Endothelial cell of umbilical vein (primary cell): ENCODE results near the gene CIAO1. TPM values are rescaled to one million over a fixed set of nuclear protein-coding genes. Genes with fewer than 3 reads are reported as not detected.
"Not testable (repeated sequence)": the region's sequence is repeated elsewhere in the genome, so short reads cannot be mapped to it uniquely, and the experiment has no call there.

ENCODE experiments used
- BruUV-seq: library from RNA; stranded (reverse); fragments of 400-500 nt; replicated peaks from 2 replicates; lab custom pipeline; 2021; lab: Mats Ljungman, UMichigan
- CTCF ChIA-PET: fragments of 300-600, 350-600 bp; sonication (Branson Sonifier 250); formaldehyde crosslinking; loops from one replicate; lab custom pipeline; 2021; ENCODE audit warnings: antibody characterized with exemption, inconsistent platforms; lab: Charles Lee
- POLR2A ChIA-PET: fragments of 300-600, 350-600 bp; sonication (Branson Sonifier 250); formaldehyde crosslinking; loops from one replicate; lab custom pipeline; 2021; ENCODE audit warnings: antibody characterized with exemption, inconsistent platforms; lab: Charles Lee
- DNase-seq: peaks from one replicate; pipeline ENCODE4 v3.0.0-alpha.2; 2011; ENCODE audit warnings: low read depth, low spot score
- FAIRE-seq: peaks from 2 replicates; lab custom pipeline; 2011; peaks lifted over from hg19 to GRCh38; lab: Jason Lieb, UNC
- H2AFZ ChIP-seq: 2 replicates; pipeline ENCODE4 v1.6.0; 2012; ENCODE audit warnings: low read depth, low read length, control low read depth, inconsistent platforms
- H3K27ac ChIP-seq: 2 replicates; pipeline ENCODE4 v1.5.1; 2011; ENCODE audit warnings: low read depth, mild to moderate bottlenecking, control low read depth, low read length, moderate library complexity; ENCODE audit not compliant: insufficient read depth
- H3K27me3 ChIP-seq, 2 experiments: 2 replicates each; pipeline versions ENCODE4 v1.6.0 to v1.6.1; 2011; ENCODE audit warnings: low read length in 2 of 2, mixed read lengths in 1 of 2; ENCODE audit not compliant: control insufficient read depth in 2 of 2, insufficient read depth in 2 of 2
- H3K36me3 ChIP-seq, 2 experiments: 2 replicates in 1 of 2; 3 replicates in 1 of 2; pipeline ENCODE4 v1.5.1; 2011; ENCODE audit warnings: low read length in 2 of 2, mild to moderate bottlenecking in 1 of 2, moderate library complexity in 1 of 2; ENCODE audit not compliant: control insufficient read depth in 2 of 2, insufficient read depth in 2 of 2; ENCODE audit errors: extremely low read depth in 1 of 2
- H3K4me1 ChIP-seq: 3 replicates; pipeline ENCODE4 v1.5.1; 2011; ENCODE audit warnings: mild to moderate bottlenecking, low read length; ENCODE audit not compliant: control insufficient read depth, insufficient read depth; ENCODE audit errors: extremely low read depth
- H3K4me2 ChIP-seq: 2 replicates; pipeline ENCODE4 v1.6.1; 2011; ENCODE audit warnings: low read length, control low read depth, mixed read lengths; ENCODE audit not compliant: insufficient read depth
- H3K4me3 ChIP-seq, 3 experiments: fragments of 200-600 bp in 1 of 3; sonication (generic), shearing (Covaris generic) in 1 of 3; replicated peaks in 1 of 3; 2 replicates each; pipeline ENCODE4 v1.5.1; 2011 to 2016; ENCODE audit warnings: control low read depth in 3 of 3, low read length in 3 of 3, mild to moderate bottlenecking in 2 of 3, inconsistent platforms in 1 of 3, low read depth in 1 of 3, moderate library complexity in 1 of 3; ENCODE audit not compliant: insufficient read depth in 1 of 3
- H3K79me2 ChIP-seq: 2 replicates; pipeline ENCODE4 v1.6.0; 2012; ENCODE audit warnings: low read length, inconsistent platforms; ENCODE audit not compliant: control insufficient read depth, insufficient read depth
- H3K9ac ChIP-seq: replicated peaks from 2 replicates; pipeline ENCODE3; 2011; ENCODE audit warnings: low read length, control low read depth; ENCODE audit not compliant: insufficient read depth; ENCODE audit errors: extremely low read depth
- H3K9me1 ChIP-seq: replicated peaks from 3 replicates; pipeline ENCODE4 v1.6.0; 2011; ENCODE audit warnings: mild to moderate bottlenecking, low read length; ENCODE audit not compliant: control insufficient read depth, insufficient read depth; ENCODE audit errors: extremely low read depth
- H3K9me3 ChIP-seq: replicated peaks from 2 replicates; pipeline ENCODE4 v1.5.1; 2012; ENCODE audit warnings: low read length, inconsistent platforms; ENCODE audit not compliant: control insufficient read depth, insufficient read depth
- H4K20me1 ChIP-seq: replicated peaks from 2 replicates; pipeline ENCODE3; 2011; ENCODE audit warnings: mild to moderate bottlenecking, low read length; ENCODE audit not compliant: control insufficient read depth, insufficient read depth; ENCODE audit errors: extremely low read depth
- EZH2 ChIP-seq: IDR thresholded peaks from 2 replicates; pipeline ENCODE4 v1.6.1; 2012; ENCODE audit warnings: borderline replicate concordance, low read depth, mild to moderate bottlenecking, moderate library complexity, low read length, inconsistent platforms; ENCODE audit not compliant: severe bottlenecking
- FOS ChIP-seq: IDR thresholded peaks from 2 replicates; pipeline ENCODE4 v1.6.1; 2011; ENCODE audit warnings: mild to moderate bottlenecking, low read length, moderate library complexity, borderline replicate concordance; ENCODE audit not compliant: insufficient read depth
- GATA2 ChIP-seq: IDR thresholded peaks from 2 replicates; pipeline ENCODE4 v1.7.0; 2011; ENCODE audit warnings: low read depth, mild to moderate bottlenecking, moderate library complexity, mixed read lengths, low read length; ENCODE audit not compliant: insufficient read length, insufficient read depth
- JUN ChIP-seq: IDR thresholded peaks from 2 replicates; pipeline ENCODE4 v1.6.1; 2011; ENCODE audit warnings: borderline replicate concordance, low read depth; ENCODE audit not compliant: insufficient read length, insufficient read depth
- MYC ChIP-seq: IDR thresholded peaks from one replicate; pipeline ENCODE4 v1.6.1; 2011; ENCODE audit warnings: mild to moderate bottlenecking, low read depth, low read length
- POLR2A ChIP-seq: IDR thresholded peaks from 2 replicates; pipeline ENCODE4 v1.6.1; 2012; ENCODE audit warnings: low read depth, mild to moderate bottlenecking, control low read depth, low read length
- POLR2AphosphoS5 ChIP-seq: IDR thresholded peaks from 2 replicates; pipeline ENCODE4 v1.6.1; 2012; ENCODE audit warnings: low read depth, mild to moderate bottlenecking, control low read depth, low read length, moderate library complexity; ENCODE audit not compliant: insufficient read depth
- dilution Hi-C: fragments of 300-500 bp; cut with MboI; formaldehyde crosslinking; loops from one replicate; pipeline ENCODE4 v1.15.0; 2019; ENCODE audit warnings: low sequenced_read_pairs; ENCODE audit not compliant: extremely low pct_ligation_motif_present
- intact Hi-C: fragments of 100-400 bp; cut with micrococcal nuclease; formaldehyde crosslinking; loops from one replicate; pipeline ENCODE4 v1.10.0; 2022
- polyA plus RNA-seq, 4 experiments: library from polyadenylated mRNA; depleted of rRNA in 3 of 4; stranded (reverse) in 3 of 4; unstranded in 1 of 4; fragments of >200 nt; gene quantifications; 2 replicates each; pipeline versions ENCODE4 v1.2.1 to v1.2.3, GENCODE V29; 2011 to 2012; ENCODE audit warnings: missing spikeins in 1 of 4
- total RNA-seq: library from RNA; stranded (reverse); gene quantifications from 2 replicates; pipeline ENCODE4 v1.2.3, GENCODE V29; 2021
- TF ChIP-seq, protein P1 (sequence below), 2 donors: IDR thresholded peaks; 1 replicate in 1 of 2; 2 replicates in 1 of 2; pipeline ENCODE4 v1.5.1; 2011; ENCODE audit warnings: low read length in 2 of 2, mild to moderate bottlenecking in 2 of 2, moderate library complexity in 2 of 2, control low read depth in 1 of 2, inconsistent platforms in 1 of 2, low read depth in 1 of 2; ENCODE audit not compliant: insufficient read depth in 1 of 2; ENCODE audit errors: extremely low read depth in 1 of 2
- TF ChIP-seq, protein P2 (sequence below): IDR thresholded peaks from 2 replicates; pipeline ENCODE4 v1.6.1; 2011; ENCODE audit not compliant: insufficient read depth, insufficient read length

The CIAO1 gene
- total and polyA plus RNA-seq, 2 donors (not counting 3 experiments of a cell fraction or from before 2014, with no cell fraction given): 70.7 to 119 TPM

GRCh38 chr2:96291751-96292150 lies 25.7 kb downstream of the CIAO1 start:
- intact Hi-C loops: no loop called here
- H3K36me3 ChIP-seq: peaks cover 30 to 68% of the 10 kb centered on the region in 2 experiments
- BruUV-seq: no TSS peak

DNA sequence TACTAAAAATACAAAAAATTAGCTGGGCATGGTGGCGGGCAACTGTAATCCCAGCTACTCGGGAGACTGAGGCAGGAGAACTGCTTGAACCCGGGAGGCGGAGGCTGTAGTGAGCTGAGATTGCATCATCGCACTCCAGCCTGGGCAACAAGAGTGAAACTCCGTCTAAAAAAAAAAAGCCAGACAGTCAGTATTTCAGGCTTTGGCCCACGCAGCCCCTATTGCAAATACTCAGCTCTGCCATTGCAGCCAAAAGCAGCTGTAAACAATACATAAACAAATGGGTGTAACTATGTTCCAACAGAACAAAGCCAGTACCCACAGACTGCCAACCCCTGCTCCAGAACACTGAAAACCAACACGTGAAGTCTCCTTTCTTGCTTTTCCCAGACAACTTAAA lies 28.2 kb downstream of the CIAO1 start:
- H3K27ac ChIP-seq, DNase-seq, H3K4me2 ChIP-seq, H2AFZ ChIP-seq, H4K20me1 ChIP-seq, H3K9me3 ChIP-seq, H3K27me3 ChIP-seq, dilution Hi-C loops, BruUV-seq, intact Hi-C loops, POLR2A ChIA-PET, H3K9ac ChIP-seq, H3K79me2 ChIP-seq, FAIRE-seq, H3K4me1 ChIP-seq, H3K4me3 ChIP-seq, H3K9me1 ChIP-seq: not testable (repeated sequence)
- CTCF ChIA-PET: interaction anchor here (1.3 kb wide), 1 partner anchor 11 kb away, joined by 5 read pairs; the partner anchor contains the start of gene SNRNP200
- peaks cover 29 to 66% of the 10 kb centered on the region in 2 experiments for H3K36me3 ChIP-seq

More at GRCh38 chr2:96291751-96292150, 25.7 kb downstream of the CIAO1 start:
- ChIA-PET POLR2A (no interaction called here), CTCF (no interaction called here)
- Histone ChIP-seq H3K9me3 (no peaks in the 10 kb centered on the region), H3K9me1 (no peaks in the 10 kb centered on the region), H4K20me1 (no peaks in the 10 kb centered on the region), H3K27me3 (no peaks in the 10 kb centered on the region), H3K27ac (no peak overlapping the region), H2AFZ (no peak overlapping the region), H3K4me1 (no peaks in the 10 kb centered on the region), H3K4me3 (no peak overlapping the region), H3K4me2 (no peak overlapping the region), H3K79me2 (no peaks in the 10 kb centered on the region), H3K9ac (no peak overlapping the region)
- TF ChIP-seq GATA2 (no peak), JUN (no peak), MYC (no peak), POLR2A (no peak), EZH2 (no peak), FOS (no peak), POLR2AphosphoS5 (no peak)
- TF ChIP-seq, protein P1, sequence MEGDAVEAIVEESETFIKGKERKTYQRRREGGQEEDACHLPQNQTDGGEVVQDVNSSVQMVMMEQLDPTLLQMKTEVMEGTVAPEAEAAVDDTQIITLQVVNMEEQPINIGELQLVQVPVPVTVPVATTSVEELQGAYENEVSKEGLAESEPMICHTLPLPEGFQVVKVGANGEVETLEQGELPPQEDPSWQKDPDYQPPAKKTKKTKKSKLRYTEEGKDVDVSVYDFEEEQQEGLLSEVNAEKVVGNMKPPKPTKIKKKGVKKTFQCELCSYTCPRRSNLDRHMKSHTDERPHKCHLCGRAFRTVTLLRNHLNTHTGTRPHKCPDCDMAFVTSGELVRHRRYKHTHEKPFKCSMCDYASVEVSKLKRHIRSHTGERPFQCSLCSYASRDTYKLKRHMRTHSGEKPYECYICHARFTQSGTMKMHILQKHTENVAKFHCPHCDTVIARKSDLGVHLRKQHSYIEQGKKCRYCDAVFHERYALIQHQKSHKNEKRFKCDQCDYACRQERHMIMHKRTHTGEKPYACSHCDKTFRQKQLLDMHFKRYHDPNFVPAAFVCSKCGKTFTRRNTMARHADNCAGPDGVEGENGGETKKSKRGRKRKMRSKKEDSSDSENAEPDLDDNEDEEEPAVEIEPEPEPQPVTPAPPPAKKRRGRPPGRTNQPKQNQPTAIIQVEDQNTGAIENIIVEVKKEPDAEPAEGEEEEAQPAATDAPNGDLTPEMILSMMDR (IDR thresholded peaks at IDR 0.05; ENCODE audit: extremely low read depth in 1 of 2, insufficient read depth in 1 of 2, low read depth in 1 of 2, low read length in 2 of 2): no peak
- TF ChIP-seq, protein P2, sequence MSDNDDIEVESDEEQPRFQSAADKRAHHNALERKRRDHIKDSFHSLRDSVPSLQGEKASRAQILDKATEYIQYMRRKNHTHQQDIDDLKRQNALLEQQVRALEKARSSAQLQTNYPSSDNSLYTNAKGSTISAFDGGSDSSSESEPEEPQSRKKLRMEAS: no peak
- dilution Hi-C loops: no loop called here
- DNase-seq (no peak), FAIRE-seq (no peak)
